ENCODE results near the gene ZNF584.

DNA sequence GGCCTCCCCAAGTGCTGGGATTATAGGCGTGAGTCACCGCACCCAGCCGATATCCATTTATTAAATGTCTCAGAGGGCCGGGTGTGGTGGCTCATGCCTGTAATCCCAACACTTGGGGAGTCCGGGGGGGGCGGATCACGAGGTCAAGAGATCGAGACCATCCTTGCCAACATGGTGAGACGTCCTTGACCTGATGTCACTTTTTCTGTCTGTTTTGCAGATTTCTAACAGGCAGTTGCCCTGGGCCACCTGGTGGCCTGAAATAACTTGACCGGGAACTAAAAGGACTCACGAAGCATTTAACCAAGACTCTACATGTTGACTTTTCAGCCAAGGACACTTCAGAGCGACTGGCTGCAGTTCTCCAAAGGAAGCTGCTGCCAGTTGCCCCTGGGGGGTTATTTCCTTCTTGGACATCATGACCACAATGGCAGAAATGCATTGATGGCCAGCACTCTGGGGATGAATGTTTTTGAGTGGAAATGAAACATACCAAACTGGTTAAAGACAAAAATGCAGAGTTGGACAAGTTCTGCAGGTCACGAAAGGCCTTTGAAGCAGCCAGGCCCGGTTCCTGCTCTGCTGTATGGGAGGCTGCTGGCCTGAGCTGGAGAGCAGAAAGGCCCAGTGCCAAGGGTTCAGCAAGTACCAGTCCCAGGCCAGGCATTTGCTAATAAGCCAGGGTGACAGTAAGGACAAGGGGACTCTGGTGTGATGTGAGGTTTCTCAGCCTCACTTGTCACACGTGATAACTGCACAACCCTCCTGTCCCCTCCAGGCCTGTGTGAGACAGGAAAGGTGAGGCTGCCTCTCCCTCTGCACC lies 35.9 kb upstream of the ZNF584 start:
- TF ChIP-seq, protein P1, sequence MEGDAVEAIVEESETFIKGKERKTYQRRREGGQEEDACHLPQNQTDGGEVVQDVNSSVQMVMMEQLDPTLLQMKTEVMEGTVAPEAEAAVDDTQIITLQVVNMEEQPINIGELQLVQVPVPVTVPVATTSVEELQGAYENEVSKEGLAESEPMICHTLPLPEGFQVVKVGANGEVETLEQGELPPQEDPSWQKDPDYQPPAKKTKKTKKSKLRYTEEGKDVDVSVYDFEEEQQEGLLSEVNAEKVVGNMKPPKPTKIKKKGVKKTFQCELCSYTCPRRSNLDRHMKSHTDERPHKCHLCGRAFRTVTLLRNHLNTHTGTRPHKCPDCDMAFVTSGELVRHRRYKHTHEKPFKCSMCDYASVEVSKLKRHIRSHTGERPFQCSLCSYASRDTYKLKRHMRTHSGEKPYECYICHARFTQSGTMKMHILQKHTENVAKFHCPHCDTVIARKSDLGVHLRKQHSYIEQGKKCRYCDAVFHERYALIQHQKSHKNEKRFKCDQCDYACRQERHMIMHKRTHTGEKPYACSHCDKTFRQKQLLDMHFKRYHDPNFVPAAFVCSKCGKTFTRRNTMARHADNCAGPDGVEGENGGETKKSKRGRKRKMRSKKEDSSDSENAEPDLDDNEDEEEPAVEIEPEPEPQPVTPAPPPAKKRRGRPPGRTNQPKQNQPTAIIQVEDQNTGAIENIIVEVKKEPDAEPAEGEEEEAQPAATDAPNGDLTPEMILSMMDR (IDR thresholded peaks at IDR 0.05), result no peak
- no peak for TF ChIP-seq POLR2A (IDR thresholded peaks at IDR 0.05)
